ENCODE data around the gene CHMP4A.
"Not testable (repeated sequence)": the region's sequence is repeated elsewhere in the genome, so short reads cannot be mapped to it uniquely, and the experiment has no call there.

The CHMP4A gene

GRCh38 chr14:24247422-24247821 is 34.1 kb upstream of the CHMP4A start:
- DNase-seq (ENCODE audit: low read depth in 3 of 3, low spot score in 1 of 3): no peak

DNA sequence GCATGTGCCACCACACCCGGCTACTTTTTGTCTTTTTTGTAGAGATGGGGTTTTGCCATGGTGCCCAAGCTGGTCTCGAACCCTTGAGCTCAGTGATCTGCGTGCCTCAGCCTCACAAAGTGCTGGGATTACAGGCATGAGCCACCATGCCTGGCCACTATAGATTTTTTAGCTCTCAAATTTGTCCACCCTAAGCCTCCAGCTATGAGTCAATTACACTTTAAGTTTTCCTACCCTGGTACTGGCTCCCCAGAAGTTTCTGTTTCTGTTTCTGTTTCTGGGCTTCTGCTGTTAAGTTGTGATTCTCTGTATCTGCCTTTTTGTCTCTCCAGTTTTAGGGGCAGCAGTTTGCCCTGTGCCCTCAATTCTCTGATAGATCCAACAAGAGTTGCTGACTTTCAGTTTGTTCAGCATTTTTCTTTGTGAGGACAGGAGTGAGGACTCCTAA is 33.5 kb upstream of the CHMP4A start:
- no peak for DNase-seq (ENCODE audit: low read depth in 3 of 3, low spot score in 1 of 3)

- DNase-seq (ENCODE audit: low read depth in 3 of 3, low spot score in 1 of 3): not testable (repeated sequence)
Measured at GRCh38 chr14:24245350-24245749, 32.1 kb upstream of the CHMP4A start.

GRCh38 chr14:24243336-24243836 is 30.1 kb upstream of the CHMP4A start:
- DNase-seq (ENCODE audit: low read depth in 3 of 3, low spot score in 1 of 3): no peak

DNA sequence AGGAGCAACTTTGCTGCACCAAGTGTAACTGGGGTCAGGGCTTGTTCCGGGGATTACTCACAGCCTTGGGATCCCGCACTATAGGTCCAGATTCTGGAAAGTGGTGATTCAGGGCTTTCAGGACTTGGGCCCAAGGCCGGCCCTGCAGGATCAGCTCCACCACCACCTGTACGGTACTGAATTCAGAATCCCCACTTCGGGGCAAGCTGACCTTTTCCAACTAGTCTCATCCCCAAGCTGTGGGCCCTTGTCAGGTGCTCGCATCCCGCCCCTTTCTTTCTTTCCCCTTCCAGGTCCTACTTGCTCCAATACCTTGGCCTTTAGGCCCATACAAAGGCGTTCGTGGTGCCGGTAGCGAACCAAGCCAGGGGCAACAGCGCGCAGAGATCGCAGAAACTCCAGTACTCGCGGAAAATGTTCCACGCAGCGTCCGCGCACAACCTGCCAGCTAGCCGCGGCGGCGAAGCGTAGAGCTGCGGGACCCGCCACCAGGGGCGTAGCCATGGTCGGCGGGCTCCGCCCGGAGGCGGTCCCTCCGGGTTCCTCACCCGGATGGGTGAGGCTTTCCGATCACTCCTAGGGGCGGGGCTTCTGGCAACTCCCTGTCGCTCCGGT is 28.6 kb upstream of the CHMP4A start:
- DNase-seq (ENCODE audit: low read depth in 3 of 3, low spot score in 1 of 3): peak; percentile 84 to 85 (median 85)

GRCh38 chr14:24240110-24240918 is 27.0 kb upstream of the CHMP4A start:
- DNase-seq (ENCODE audit: low read depth in 3 of 3, low spot score in 1 of 3): no peak

- no peak for DNase-seq (ENCODE audit: low read depth in 3 of 3, low spot score in 1 of 3)
Measured at GRCh38 chr14:24238527-24239037, 25.3 kb upstream of the CHMP4A start.

GRCh38 chr14:24238123-24238522 is 24.8 kb upstream of the CHMP4A start:
- DNase-seq (ENCODE audit: low read depth in 3 of 3, low spot score in 1 of 3): no peak

GRCh38 chr14:24237463-24237955 is 24.2 kb upstream of the CHMP4A start:
- DNase-seq (ENCODE audit: low read depth in 3 of 3, low spot score in 1 of 3): no peak

GRCh38 chr14:24236689-24237462 is 23.6 kb upstream of the CHMP4A start:
- DNase-seq (ENCODE audit: low read depth in 3 of 3, low spot score in 1 of 3): no peak

- no peak for DNase-seq (ENCODE audit: low read depth in 3 of 3, low spot score in 1 of 3)
Measured at GRCh38 chr14:24235804-24236688, 22.8 kb upstream of the CHMP4A start.

DNA sequence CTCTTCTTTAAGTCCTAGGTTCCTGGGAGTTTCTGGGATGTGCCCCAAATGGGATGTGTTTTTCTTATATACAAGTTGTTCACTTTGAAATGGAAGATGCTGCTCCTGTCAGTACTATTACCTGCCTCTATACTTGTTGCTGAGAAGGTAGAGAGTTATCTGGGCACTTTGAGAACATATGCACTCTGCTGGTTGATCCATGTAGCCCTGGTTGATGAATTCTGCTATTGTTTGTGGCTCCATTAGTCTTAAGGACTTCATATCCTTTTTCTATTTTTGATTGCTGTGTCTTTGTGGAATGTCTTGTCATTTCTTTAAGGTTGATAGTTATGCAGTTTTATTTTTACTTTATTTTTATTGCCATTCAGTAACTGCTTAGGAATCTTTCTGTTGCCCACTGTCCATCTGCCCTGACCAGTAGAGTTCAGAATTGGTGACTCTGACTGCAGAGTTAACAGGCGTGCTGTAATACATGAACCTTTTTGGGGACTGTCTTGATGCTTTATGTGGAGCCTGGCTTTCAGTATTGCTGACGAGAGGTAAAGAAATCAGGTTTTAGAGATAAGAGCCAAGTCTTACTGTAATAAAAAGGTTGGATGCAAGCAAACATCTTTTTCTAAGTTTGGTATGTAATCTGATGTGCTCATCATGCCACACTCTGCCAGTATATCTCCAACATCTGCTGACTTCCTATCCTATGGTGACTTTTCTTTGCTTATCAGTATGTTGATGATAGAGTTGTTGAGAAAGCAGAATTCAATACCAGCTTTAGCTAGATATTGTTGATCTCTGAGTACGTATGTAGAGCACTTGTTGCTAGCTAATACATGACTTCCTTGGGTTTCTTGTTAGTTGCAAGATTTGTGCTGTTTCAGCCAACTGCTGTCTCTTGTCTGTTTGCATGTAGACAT is 21.1 kb upstream of the CHMP4A start:
- DNase-seq (ENCODE audit: low read depth in 3 of 3, low spot score in 1 of 3): no peak

- DNase-seq (ENCODE audit: low read depth in 3 of 3, low spot score in 1 of 3): no peak
Measured at GRCh38 chr14:24233538-24233866, 20.2 kb upstream of the CHMP4A start.

DNA sequence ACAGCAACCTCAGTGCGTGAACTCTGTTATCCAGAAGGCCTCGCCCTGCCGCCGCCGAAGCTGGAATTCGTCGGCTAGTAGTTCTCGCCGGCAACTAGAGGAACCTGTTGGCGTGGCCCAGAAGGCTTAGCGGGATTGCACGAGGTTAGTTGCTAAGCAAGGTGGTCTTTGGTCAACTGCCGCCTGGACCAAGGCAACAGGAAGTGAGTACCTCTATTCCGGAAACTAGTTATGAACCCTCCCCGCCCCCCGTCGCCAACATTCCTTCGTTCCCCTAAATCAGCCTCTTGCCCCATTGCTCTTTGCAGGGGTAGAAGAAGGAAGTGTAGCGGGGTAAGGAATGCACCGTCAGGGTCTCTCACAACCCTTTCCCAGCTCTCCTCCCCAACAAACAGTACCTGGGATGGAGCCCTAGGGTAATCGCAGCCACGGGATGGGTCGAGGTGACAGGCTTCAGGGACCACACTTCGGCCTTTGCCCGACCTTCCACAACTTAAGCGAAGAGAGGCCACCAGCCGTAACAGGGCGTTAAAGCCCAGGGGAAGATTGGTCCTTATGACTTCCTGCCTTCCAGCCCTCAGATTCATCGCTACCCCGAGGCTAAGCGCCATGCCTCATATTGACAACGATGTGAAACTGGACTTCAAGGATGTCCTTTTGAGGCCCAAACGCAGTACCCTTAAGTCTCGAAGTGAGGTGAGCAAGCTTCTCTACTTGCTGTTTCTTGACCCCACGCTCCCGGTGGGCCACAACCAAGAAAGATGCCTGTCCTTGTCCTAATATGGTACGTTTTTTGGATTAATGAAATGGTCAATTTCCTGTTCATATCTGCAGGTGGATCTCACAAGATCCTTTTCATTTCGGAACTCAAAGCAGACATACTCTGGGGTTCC is 19.6 kb upstream of the CHMP4A start, which contains the start of gene GMPR2:
GMPR2 (plus strand) TSS at position 285 of the 893 bp plus-strand sequence; CDS start at position 610, 325 bp downstream.
- no peak for DNase-seq (ENCODE audit: low read depth in 3 of 3, low spot score in 1 of 3)

- peak; percentile 64 to 79 (median 70) for DNase-seq (ENCODE audit: low read depth in 3 of 3, low spot score in 1 of 3)
Measured at GRCh38 chr14:24232121-24232644, 18.9 kb upstream of the CHMP4A start, which contains the start of gene NEDD8. NEDD8 (minus strand) TSS chr14:24232367; CDS start chr14:24232267, 100 bp downstream.

GRCh38 chr14:24231263-24232120 is 18.2 kb upstream of the CHMP4A start:
- no peak for DNase-seq (ENCODE audit: low read depth in 3 of 3, low spot score in 1 of 3)

- DNase-seq (ENCODE audit: low read depth in 3 of 3, low spot score in 1 of 3): no peak
Measured at GRCh38 chr14:24228902-24229301, 15.6 kb upstream of the CHMP4A start.
